GM13977 (cell line): ENCODE measurements around the gene PARS2.

Experiments
- DNase-seq: peaks from one replicate; pipeline ENCODE4 v3.0.0; 2012; ENCODE audit warnings: low spot score
- in situ Hi-C: fragments of 300-500 bp; cut with MboI; formaldehyde crosslinking; loops from one replicate; pipeline ENCODE4 v1.12.0; 2022; ENCODE audit warnings: low sequenced_read_pairs, low pct_unique_long_range_greater_than_20kb, mixed read lengths, inconsistent platforms; ENCODE audit not compliant: unreplicated experiment
- TF ChIP-seq, protein P1 (sequence below): IDR thresholded peaks from 2 replicates; pipeline ENCODE4 v1.5.1; 2012; ENCODE audit warnings: mild to moderate bottlenecking, control low read depth; ENCODE audit not compliant: insufficient read depth; ENCODE audit errors: extremely low read depth, missing control alignments

The PARS2 gene

DNA sequence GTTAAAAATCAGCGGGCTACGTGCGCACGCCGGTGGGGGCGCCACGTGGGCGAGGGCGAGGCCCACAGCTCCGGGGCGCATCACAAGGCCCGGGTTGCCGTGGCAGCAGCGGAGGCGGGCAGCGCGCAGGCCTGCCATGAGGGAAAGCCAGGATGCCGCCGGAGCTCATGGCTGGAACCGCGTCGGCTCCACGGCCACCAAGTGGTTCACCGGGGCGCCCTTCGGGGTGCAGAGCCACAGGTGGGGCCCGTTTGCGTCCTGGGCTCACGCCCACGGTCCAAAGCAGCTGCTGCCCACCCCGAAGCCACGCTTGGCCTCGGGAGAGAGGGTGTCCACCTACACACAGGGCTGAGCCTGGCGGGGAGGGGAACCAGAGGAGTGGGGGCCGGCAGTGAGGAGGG is 41.7 kb upstream of the PARS2 start:
- in situ Hi-C loops, result no loop called here
- TF ChIP-seq, protein P1, sequence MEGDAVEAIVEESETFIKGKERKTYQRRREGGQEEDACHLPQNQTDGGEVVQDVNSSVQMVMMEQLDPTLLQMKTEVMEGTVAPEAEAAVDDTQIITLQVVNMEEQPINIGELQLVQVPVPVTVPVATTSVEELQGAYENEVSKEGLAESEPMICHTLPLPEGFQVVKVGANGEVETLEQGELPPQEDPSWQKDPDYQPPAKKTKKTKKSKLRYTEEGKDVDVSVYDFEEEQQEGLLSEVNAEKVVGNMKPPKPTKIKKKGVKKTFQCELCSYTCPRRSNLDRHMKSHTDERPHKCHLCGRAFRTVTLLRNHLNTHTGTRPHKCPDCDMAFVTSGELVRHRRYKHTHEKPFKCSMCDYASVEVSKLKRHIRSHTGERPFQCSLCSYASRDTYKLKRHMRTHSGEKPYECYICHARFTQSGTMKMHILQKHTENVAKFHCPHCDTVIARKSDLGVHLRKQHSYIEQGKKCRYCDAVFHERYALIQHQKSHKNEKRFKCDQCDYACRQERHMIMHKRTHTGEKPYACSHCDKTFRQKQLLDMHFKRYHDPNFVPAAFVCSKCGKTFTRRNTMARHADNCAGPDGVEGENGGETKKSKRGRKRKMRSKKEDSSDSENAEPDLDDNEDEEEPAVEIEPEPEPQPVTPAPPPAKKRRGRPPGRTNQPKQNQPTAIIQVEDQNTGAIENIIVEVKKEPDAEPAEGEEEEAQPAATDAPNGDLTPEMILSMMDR, result no peak
- no peak for DNase-seq

DNA sequence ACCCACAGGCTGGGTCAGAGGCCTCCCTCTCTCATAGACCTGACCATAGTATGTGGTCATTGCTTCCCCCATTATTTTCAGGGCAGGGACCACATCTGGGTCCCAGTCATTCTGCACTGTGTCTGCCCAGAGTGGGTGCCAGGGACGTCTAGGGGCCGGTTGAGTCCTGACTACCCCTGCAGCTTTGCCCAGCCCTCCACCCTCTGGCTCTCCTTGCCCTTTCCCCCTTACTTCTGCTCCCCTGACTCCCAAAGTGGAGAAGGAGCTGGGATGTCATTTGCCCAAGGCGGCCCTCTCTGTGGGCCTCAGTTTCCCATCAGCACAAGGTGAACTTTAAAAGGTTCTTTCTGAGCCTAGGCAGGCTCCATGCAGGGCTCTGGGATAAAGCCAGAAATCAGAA is 41.1 kb upstream of the PARS2 start:
- in situ Hi-C loops, result no loop called here
- DNase-seq, result no peak
- TF ChIP-seq, protein P1, result no peak

DNA sequence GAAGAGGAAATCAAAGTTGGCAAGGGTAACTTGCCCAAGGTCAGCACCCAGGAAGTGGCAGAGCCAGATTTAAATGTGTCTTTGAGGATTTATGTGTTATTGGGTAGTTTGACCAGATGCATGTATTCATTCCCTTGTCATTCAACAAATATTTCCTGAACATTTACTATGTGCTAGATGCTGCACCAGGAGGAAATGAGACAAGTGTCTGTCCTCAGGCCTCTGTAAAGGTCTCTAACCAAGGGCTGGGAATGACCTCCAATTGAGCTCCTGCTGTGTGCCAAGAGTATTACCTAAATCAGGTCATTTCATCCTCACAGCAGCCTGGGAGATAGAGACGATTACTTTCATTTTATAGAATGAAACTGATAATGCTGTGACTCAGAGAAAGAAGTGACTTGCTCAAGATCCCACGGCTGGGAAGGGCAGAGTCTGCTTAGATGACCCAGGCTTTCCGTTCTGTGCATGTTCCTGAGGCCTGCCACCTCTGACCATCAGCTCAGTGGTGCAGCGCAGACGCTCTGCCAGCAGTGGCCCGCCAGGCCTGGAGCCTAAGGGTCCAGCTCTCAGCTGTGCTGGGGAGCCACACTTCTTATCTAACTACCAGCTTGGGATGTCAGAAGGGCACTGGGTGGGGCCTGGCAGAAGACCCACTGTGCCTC is 40.3 kb upstream of the PARS2 start:
- in situ Hi-C loops, result no loop called here
- no peak for DNase-seq
- TF ChIP-seq, protein P1, result no peak

DNA sequence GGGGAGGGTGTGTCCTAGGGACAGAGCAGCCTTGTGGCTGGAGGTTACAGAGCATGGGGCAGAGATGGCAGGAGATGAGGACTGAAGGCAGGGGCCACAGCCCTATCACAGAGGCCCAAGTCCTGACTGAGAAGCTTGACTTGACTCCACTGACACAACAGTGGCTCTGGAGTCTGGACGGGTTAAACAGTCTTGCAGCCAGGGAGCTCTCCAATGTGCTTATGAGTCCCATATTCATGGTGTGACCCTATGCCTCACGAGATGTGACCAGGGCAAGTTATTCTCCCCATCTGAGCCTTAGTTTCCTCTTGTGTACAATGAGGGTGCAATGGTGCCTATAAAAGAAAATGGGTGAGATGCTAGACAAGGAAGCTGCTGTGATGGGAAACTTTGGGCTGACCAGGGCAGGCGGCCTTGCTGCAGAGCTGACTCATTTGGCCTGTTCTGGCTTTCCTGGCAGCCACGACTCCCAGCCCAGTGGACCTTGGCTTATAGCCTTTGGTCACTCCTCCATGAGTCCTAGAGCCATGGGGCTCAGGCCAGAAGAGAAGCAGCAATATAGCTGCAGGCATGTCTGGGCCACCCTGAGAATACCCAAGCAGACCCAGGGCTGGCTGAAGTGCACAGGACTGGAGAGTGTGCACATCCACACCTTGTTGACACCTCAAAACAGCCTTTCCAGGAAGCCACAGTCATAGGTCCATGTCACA is 39.6 kb upstream of the PARS2 start:
- DNase-seq, result no peak
- in situ Hi-C loops, result no loop called here
- TF ChIP-seq, protein P1, result no peak

DNA sequence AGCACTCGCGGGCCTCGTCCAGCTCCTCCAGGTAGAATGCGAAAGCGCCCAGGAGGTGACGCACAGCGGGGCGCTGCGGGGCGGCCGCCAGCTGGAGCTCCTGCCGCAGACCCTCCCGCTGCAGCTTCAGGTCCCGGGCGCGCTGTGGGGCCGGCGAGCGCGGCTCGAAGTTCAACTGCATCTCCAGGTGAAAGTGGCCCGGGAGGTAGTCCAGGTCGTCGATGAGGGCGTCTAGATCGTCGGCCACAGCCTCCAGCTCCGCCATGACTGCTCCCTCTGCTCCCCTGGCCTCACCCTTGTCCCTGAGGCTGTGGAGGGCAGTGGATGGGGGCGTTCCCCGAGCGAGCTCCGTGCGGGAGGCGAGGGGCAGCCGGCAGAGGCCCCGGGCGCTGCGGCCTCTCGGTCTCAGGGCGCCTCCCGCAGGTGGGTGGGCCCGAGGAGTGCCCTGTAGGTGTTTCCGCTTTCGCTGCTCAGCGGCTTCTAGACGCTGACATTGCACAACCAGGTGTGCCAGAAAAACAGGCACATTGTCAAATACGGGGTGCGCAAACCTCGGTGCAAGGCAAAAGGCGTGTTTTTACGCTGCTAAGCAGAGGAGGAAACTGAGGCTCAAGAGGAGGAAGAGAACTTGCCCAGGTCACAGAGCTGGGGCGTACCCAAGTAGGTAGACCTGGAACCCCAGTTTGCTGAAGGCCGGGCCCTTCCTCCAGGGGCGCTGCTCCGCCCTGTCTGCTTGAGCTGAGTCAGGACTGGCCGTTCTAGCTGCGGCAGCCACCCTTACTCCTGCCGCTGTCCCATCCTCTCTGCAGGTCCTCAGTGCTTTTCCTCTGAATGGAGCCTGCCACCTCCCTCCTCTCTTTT is 36.8 kb upstream of the PARS2 start, which contains the start of gene TTC22:
Gene TTC22, minus strand, starts transcription at position 425 of the 861 bp plus-strand sequence. Its CDS starts 160 bp downstream, at position 265.
- peak; percentile 87 for DNase-seq
- TF ChIP-seq, protein P1, result peak; percentile 62
- in situ Hi-C loops, result no loop called here
